ENCODE results near the gene TTF2.

- TF ChIP-seq CTCF (IDR thresholded peaks at IDR 0.05) (no peak), POLR2A (IDR thresholded peaks at IDR 0.05) (no peak)
Measured at GRCh38 chr1:117105722-117106121, 45.6 kb downstream of the TTF2 start.

All from uterus (tissue), 2 donors.